Endothelial cell of umbilical vein (primary cell): Measurements from ENCODE around the gene PLS1. TPM values are rescaled to one million over a fixed set of nuclear protein-coding genes. Genes with fewer than 3 reads are reported as not detected.
"Not testable (repeated sequence)": the region's sequence is repeated elsewhere in the genome, so short reads cannot be mapped to it uniquely, and the experiment has no call there.

Source experiments
- BruUV-seq: library from RNA; stranded (reverse); fragments of 400-500 nt; replicated peaks from 2 replicates; lab custom pipeline; 2021; lab: Mats Ljungman, UMichigan
- CTCF ChIA-PET: fragments of 300-600, 350-600 bp; sonication (Branson Sonifier 250); formaldehyde crosslinking; loops from one replicate; lab custom pipeline; 2021; ENCODE audit warnings: antibody characterized with exemption, inconsistent platforms; lab: Charles Lee
- POLR2A ChIA-PET: fragments of 300-600, 350-600 bp; sonication (Branson Sonifier 250); formaldehyde crosslinking; loops from one replicate; lab custom pipeline; 2021; ENCODE audit warnings: antibody characterized with exemption, inconsistent platforms; lab: Charles Lee
- DNase-seq: peaks from one replicate; pipeline ENCODE4 v3.0.0-alpha.2; 2011; ENCODE audit warnings: low read depth, low spot score
- FAIRE-seq: peaks from 2 replicates; lab custom pipeline; 2011; peaks lifted over from hg19 to GRCh38; lab: Jason Lieb, UNC
- H2AFZ ChIP-seq: 2 replicates; pipeline ENCODE4 v1.6.0; 2012; ENCODE audit warnings: low read depth, low read length, control low read depth, inconsistent platforms
- H3K27ac ChIP-seq: 2 replicates; pipeline ENCODE4 v1.5.1; 2011; ENCODE audit warnings: low read depth, mild to moderate bottlenecking, control low read depth, low read length, moderate library complexity; ENCODE audit not compliant: insufficient read depth
- H3K27me3 ChIP-seq, 2 experiments: 2 replicates each; pipeline versions ENCODE4 v1.6.0 to v1.6.1; 2011; ENCODE audit warnings: low read length in 2 of 2, mixed read lengths in 1 of 2; ENCODE audit not compliant: control insufficient read depth in 2 of 2, insufficient read depth in 2 of 2
- H3K36me3 ChIP-seq, 2 experiments: 2 replicates in 1 of 2; 3 replicates in 1 of 2; pipeline ENCODE4 v1.5.1; 2011; ENCODE audit warnings: low read length in 2 of 2, mild to moderate bottlenecking in 1 of 2, moderate library complexity in 1 of 2; ENCODE audit not compliant: control insufficient read depth in 2 of 2, insufficient read depth in 2 of 2; ENCODE audit errors: extremely low read depth in 1 of 2
- H3K4me1 ChIP-seq: 3 replicates; pipeline ENCODE4 v1.5.1; 2011; ENCODE audit warnings: mild to moderate bottlenecking, low read length; ENCODE audit not compliant: control insufficient read depth, insufficient read depth; ENCODE audit errors: extremely low read depth
- H3K4me2 ChIP-seq: 2 replicates; pipeline ENCODE4 v1.6.1; 2011; ENCODE audit warnings: low read length, control low read depth, mixed read lengths; ENCODE audit not compliant: insufficient read depth
- H3K4me3 ChIP-seq, 3 experiments: fragments of 200-600 bp in 1 of 3; sonication (generic), shearing (Covaris generic) in 1 of 3; replicated peaks in 1 of 3; 2 replicates each; pipeline ENCODE4 v1.5.1; 2011 to 2016; ENCODE audit warnings: control low read depth in 3 of 3, low read length in 3 of 3, mild to moderate bottlenecking in 2 of 3, inconsistent platforms in 1 of 3, low read depth in 1 of 3, moderate library complexity in 1 of 3; ENCODE audit not compliant: insufficient read depth in 1 of 3
- H3K79me2 ChIP-seq: 2 replicates; pipeline ENCODE4 v1.6.0; 2012; ENCODE audit warnings: low read length, inconsistent platforms; ENCODE audit not compliant: control insufficient read depth, insufficient read depth
- H3K9ac ChIP-seq: replicated peaks from 2 replicates; pipeline ENCODE3; 2011; ENCODE audit warnings: low read length, control low read depth; ENCODE audit not compliant: insufficient read depth; ENCODE audit errors: extremely low read depth
- H3K9me1 ChIP-seq: replicated peaks from 3 replicates; pipeline ENCODE4 v1.6.0; 2011; ENCODE audit warnings: mild to moderate bottlenecking, low read length; ENCODE audit not compliant: control insufficient read depth, insufficient read depth; ENCODE audit errors: extremely low read depth
- H3K9me3 ChIP-seq: replicated peaks from 2 replicates; pipeline ENCODE4 v1.5.1; 2012; ENCODE audit warnings: low read length, inconsistent platforms; ENCODE audit not compliant: control insufficient read depth, insufficient read depth
- H4K20me1 ChIP-seq: replicated peaks from 2 replicates; pipeline ENCODE3; 2011; ENCODE audit warnings: mild to moderate bottlenecking, low read length; ENCODE audit not compliant: control insufficient read depth, insufficient read depth; ENCODE audit errors: extremely low read depth
- MAX ChIP-seq: IDR thresholded peaks from 2 replicates; pipeline ENCODE4 v1.6.1; 2011; ENCODE audit not compliant: insufficient read depth, insufficient read length
- POLR2A ChIP-seq: IDR thresholded peaks from 2 replicates; pipeline ENCODE4 v1.6.1; 2012; ENCODE audit warnings: low read depth, mild to moderate bottlenecking, control low read depth, low read length
- POLR2AphosphoS5 ChIP-seq: IDR thresholded peaks from 2 replicates; pipeline ENCODE4 v1.6.1; 2012; ENCODE audit warnings: low read depth, mild to moderate bottlenecking, control low read depth, low read length, moderate library complexity; ENCODE audit not compliant: insufficient read depth
- dilution Hi-C: fragments of 300-500 bp; cut with MboI; formaldehyde crosslinking; loops from one replicate; pipeline ENCODE4 v1.15.0; 2019; ENCODE audit warnings: low sequenced_read_pairs; ENCODE audit not compliant: extremely low pct_ligation_motif_present
- intact Hi-C: fragments of 100-400 bp; cut with micrococcal nuclease; formaldehyde crosslinking; loops from one replicate; pipeline ENCODE4 v1.10.0; 2022
- polyA plus RNA-seq, 4 experiments: library from polyadenylated mRNA; depleted of rRNA in 3 of 4; stranded (reverse) in 3 of 4; unstranded in 1 of 4; fragments of >200 nt; gene quantifications; 2 replicates each; pipeline versions ENCODE4 v1.2.1 to v1.2.3, GENCODE V29; 2011 to 2012; ENCODE audit warnings: missing spikeins in 1 of 4
- total RNA-seq: library from RNA; stranded (reverse); gene quantifications from 2 replicates; pipeline ENCODE4 v1.2.3, GENCODE V29; 2021

Gene PLS1
- total and polyA plus RNA-seq, 2 donors (not counting 3 experiments of a cell fraction or from before 2014, with no cell fraction given), result 0.59 to 1.3 TPM

DNA sequence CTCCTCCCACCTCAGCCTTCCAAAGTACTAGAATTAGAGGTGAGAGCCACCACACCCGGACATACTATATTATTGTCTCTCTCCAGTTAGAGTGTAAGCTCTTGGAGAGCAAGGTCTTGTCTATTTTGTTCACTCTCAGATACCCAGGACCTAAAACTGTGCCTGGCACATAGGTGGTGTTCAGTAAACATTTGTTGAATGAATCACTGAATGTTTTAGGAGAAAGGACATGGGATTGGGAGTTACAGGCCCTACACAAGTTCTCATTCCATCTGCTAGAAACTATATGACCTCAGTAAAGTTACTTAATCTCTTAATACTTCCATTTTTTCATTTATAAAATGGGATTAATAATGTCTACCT is 16.2 kb upstream of the PLS1 start:
- intact Hi-C loops (no loop called here), dilution Hi-C loops (no loop called here)
- Histone ChIP-seq H3K9me3 (no peaks in the 10 kb centered on the region), H3K9me1 (no peaks in the 10 kb centered on the region), H3K27me3 (peaks cover 14% of the 10 kb centered on the region in 2 experiments), H3K4me2 (no peak overlapping the region), H2AFZ (no peak overlapping the region), H3K4me3 (no peak overlapping the region), H4K20me1 (no peaks in the 10 kb centered on the region), H3K27ac (no peak overlapping the region), H3K9ac (no peak overlapping the region), H3K36me3 (no peaks in the 10 kb centered on the region), H3K79me2 (peaks cover 33% of the 10 kb centered on the region), H3K4me1 (peaks cover 15% of the 10 kb centered on the region)
- ChIA-PET POLR2A (no interaction called here), CTCF (no interaction called here)
- DNase-seq (no peak), FAIRE-seq (no peak)
- TF ChIP-seq POLR2A (no peak), MAX (no peak), POLR2AphosphoS5 (no peak)
- no TSS peak for BruUV-seq

DNA sequence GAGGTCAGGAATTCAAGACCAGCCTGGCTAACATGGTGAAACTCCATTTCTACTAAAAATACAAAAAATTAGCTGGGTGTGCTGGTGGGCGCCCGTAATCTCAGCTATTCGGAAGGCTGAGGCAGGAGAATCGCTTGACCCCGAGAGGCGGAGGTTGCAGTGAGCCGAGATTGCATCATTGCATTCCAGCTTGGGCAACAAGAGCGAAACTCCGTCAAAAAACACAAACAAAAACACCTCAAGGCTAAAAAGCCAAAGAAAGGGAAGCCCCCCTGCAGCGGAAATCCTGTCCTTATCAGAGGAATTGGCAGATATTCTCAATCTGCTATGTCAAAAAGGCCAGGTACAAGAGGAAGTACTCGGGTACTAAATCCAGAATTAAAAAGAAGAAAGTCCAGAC is 15.1 kb upstream of the PLS1 start:
- H3K9ac ChIP-seq, H3K9me1 ChIP-seq, H2AFZ ChIP-seq, intact Hi-C loops, H3K4me2 ChIP-seq, dilution Hi-C loops, H3K27ac ChIP-seq, H4K20me1 ChIP-seq, H3K4me3 ChIP-seq, H3K36me3 ChIP-seq, DNase-seq, BruUV-seq, POLR2A ChIA-PET, H3K9me3 ChIP-seq, FAIRE-seq: not testable (repeated sequence)
- CTCF ChIA-PET, result interaction anchor here (1.2 kb wide), 1 partner anchor 406 kb away, joined by 3 read pairs; no protein-coding TSS in a partner anchor
- Histone ChIP-seq H3K79me2 (peaks cover 23% of the 10 kb centered on the region), H3K27me3 (peaks cover 14% of the 10 kb centered on the region in 2 experiments), H3K4me1 (peaks cover 15% of the 10 kb centered on the region)
